T-helper 2 cell treated with Interferon-gamma antibody and Interleukin-4, amounts not matched to agents 100 ng/mL and 5 ng/mL, for 36 hours (primary cell): ENCODE results near the gene CNN1. TPM values are rescaled to one million over a fixed set of nuclear protein-coding genes. Genes with fewer than 3 reads are reported as not detected.

Source experiments
- intact Hi-C: fragments of 100-400 bp; cut with micrococcal nuclease; formaldehyde crosslinking; loops from one replicate; pipeline ENCODE4 v1.15.1; 2023
- total RNA-seq: library from RNA; stranded (reverse); gene quantifications from 2 replicates; pipeline ENCODE4 v1.2.3, GENCODE V29; 2022

The CNN1 gene
- total RNA-seq, 1 donor from 2014 or later: not detected

- intact Hi-C loops: no loop called here
Observed at GRCh38 chr19:11530432-11530831, 8.2 kb upstream of the CNN1 start.

- intact Hi-C loops: no loop called here
Observed at GRCh38 chr19:11534538-11534937, 4.1 kb upstream of the CNN1 start.

GRCh38 chr19:11534948-11535347 lies 3.7 kb upstream of the CNN1 start:
- intact Hi-C loops: no loop called here

- intact Hi-C loops: loop anchor here (1.0 kb wide), 2 partner anchors 23 to 51 kb away; partner anchors contain the start of gene ELOF1
Observed at GRCh38 chr19:11535792-11536595, 2.7 kb upstream of the CNN1 start.

- intact Hi-C loops: no loop called here
Observed at GRCh38 chr19:11539495-11540365, 1.1 kb downstream of the CNN1 start.

- intact Hi-C loops: no loop called here
Observed at GRCh38 chr19:11540645-11541044, 2.0 kb downstream of the CNN1 start.

GRCh38 chr19:11541238-11541637 lies 2.6 kb downstream of the CNN1 start:
- intact Hi-C loops: no loop called here

- intact Hi-C loops: no loop called here
Observed at GRCh38 chr19:11547929-11548700, 9.5 kb downstream of the CNN1 start.

GRCh38 chr19:11549386-11549953 lies 10.8 kb downstream of the CNN1 start:
- intact Hi-C loops: no loop called here

- intact Hi-C loops: no loop called here
Observed at GRCh38 chr19:11550265-11550664, 11.6 kb downstream of the CNN1 start.

- intact Hi-C loops: no loop called here
Observed at GRCh38 chr19:11551603-11552235, 13.1 kb downstream of the CNN1 start.

GRCh38 chr19:11552666-11553372 lies 14.2 kb downstream of the CNN1 start:
- intact Hi-C loops: no loop called here

- intact Hi-C loops: no loop called here
Observed at GRCh38 chr19:11554160-11554559, 15.5 kb downstream of the CNN1 start.

GRCh38 chr19:11555246-11555645 lies 16.6 kb downstream of the CNN1 start:
- intact Hi-C loops: no loop called here

- intact Hi-C loops: no loop called here
Observed at GRCh38 chr19:11556634-11557420, 18.2 kb downstream of the CNN1 start.

GRCh38 chr19:11558881-11559828 lies 20.5 kb downstream of the CNN1 start, which contains the start of gene ELOF1:
TSS of gene ELOF1 (minus strand) at chr19:11559230. CDS start at chr19:11554347, 4,883 bp downstream.
- intact Hi-C loops: loop anchor here (1.0 to 2.0 kb wide), 3 partner anchors 23 to 54 kb away; partner anchors contain the start of genes ECSIT and ZNF653

GRCh38 chr19:11560404-11561051 lies 21.9 kb downstream of the CNN1 start:
- intact Hi-C loops: loop anchor here (1.0 kb wide), 2 partner anchors 21 to 27 kb away; no protein-coding TSS in a partner anchor
